Fibroblast of mammary gland (primary cell): ENCODE measurements around the gene RPH3AL.

Experiments used
- DNase-seq: peaks from one replicate; pipeline ENCODE4 v3.0.0-alpha.2; 2010; ENCODE audit warnings: low read depth
- H3K4me3 ChIP-seq: 2 replicates; pipeline ENCODE4 v1.5.1; 2011; ENCODE audit warnings: low read depth, mild to moderate bottlenecking, low read length, moderate library complexity; ENCODE audit not compliant: control insufficient read depth
- CTCF ChIP-seq: conservative IDR thresholded peaks from 2 replicates; pipeline ENCODE4 v1.5.1; 2011; ENCODE audit warnings: low read depth, low read length, inconsistent platforms; ENCODE audit not compliant: control insufficient read depth, insufficient read depth

The RPH3AL gene

DNA sequence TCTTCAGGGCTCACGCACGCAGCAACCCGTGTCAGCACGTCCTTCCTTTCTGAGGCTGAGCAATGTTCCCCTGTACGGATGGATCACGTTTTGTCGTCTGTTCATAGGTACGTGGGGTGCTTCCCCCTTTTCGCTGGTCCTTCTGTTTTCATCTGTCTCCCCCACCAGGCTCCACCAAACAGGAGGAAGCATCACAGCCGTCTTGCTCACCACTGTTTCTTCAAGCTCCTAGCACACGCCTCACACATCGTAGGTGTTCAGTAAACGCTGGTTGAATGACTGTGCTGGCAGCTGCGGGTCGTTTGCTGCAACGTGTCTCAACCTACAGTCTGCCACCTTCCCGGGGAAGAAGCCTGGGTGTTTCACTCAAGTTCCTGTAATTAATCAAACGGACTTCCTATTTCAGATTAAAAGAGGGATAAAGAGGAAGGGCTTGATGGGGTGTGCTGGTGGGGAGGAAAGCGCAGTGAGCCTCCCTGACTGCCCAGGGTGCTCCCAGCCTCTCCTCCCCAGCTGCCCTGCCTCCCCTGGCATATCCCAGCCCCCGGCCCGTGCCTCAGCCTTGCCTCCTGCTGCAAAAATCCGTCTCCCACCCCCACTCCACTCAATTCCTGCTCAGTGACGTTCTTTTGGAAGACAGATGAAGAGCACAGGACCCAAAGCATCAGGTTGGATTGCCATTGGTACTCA lies 94.4 kb downstream of the RPH3AL start:
- DNase-seq, result no peak
- TF ChIP-seq CTCF, result no peak
- no peak overlapping the region for H3K4me3 ChIP-seq

GRCh38 chr17:253091-253846 lies 99.3 kb downstream of the RPH3AL start:
- TF ChIP-seq CTCF, result no peak
- no peak overlapping the region for H3K4me3 ChIP-seq
- DNase-seq, result no peak

DNA sequence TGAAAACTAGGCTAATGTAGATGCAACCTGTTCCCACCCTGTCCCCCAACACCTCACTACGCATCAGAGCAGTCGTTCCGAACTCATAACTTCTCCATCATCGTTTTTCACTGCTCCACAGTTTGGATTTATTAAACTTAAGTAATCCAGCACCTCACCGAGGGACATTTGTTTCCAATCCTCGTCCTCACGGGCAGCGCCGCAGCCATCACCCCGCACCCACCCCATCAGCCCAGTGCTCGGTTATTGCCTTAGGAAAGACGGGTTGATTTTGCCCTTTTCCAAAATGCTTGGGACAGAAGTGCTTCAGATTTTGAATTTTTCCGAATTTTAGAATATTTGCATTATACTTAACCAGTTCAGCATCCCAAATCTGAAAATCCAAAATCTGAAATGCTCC lies 100.2 kb downstream of the RPH3AL start:
- no peak for TF ChIP-seq CTCF
- H3K4me3 ChIP-seq, result no peak overlapping the region
- DNase-seq, result no peak

GRCh38 chr17:251531-251930 lies 101.1 kb downstream of the RPH3AL start:
- TF ChIP-seq CTCF, result no peak
- H3K4me3 ChIP-seq, result no peak overlapping the region
- no peak for DNase-seq

DNA sequence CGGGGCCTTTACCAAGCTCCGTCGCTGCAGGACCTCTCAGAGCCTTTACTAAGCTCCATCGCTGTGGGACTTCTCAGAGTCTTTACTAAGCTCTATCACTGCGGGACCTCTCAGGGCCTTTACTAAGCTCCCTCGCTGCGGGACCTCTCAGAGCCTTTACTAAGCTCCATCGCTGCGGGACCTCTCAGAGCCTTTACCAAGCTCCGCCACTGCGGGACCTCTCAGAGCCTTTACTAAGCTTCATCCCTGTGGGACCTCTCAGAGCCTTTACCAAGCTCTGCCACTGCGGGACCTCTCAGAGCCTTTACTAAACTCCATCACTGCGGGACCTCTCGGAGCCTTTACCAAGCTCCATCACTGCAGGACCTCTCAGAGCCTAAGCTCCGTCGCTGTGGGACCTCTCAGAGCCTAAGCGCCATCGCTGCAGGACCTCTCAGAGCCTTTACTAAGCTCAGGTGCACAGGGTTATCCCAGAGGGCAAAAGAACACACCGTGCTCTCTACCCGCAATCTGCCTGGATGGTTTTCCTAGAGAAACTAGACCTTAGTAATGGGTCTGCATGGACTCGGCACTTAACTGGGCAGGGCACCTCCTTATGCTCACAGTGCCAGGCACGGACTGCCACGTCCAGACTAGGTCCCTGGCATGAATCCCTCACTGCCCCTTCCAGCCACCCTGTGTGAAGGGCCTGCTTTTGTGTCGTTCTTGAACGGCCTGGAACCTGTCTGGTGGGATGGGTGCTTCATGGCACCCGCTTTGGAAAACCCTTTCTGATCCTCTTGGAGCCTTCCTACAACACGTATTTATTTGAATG lies 101.9 kb downstream of the RPH3AL start:
- no peak for DNase-seq
- TF ChIP-seq CTCF, result no peak
- no peak overlapping the region for H3K4me3 ChIP-seq

- DNase-seq, result no peak
- no peak overlapping the region for H3K4me3 ChIP-seq
- no peak for TF ChIP-seq CTCF
Measured at GRCh38 chr17:249236-249993, 103.2 kb downstream of the RPH3AL start.
